GM18502 (cell line): Measurements from ENCODE around the gene NXPH1.

Source experiments
- ATAC-seq: cut with Tn5 transposase; IDR thresholded peaks from one replicate; pipeline ENCODE4 v1.9.1; 2021; ENCODE audit warnings: mild to moderate bottlenecking; ENCODE audit not compliant: unreplicated experiment, poor library complexity

NXPH1 gene

DNA sequence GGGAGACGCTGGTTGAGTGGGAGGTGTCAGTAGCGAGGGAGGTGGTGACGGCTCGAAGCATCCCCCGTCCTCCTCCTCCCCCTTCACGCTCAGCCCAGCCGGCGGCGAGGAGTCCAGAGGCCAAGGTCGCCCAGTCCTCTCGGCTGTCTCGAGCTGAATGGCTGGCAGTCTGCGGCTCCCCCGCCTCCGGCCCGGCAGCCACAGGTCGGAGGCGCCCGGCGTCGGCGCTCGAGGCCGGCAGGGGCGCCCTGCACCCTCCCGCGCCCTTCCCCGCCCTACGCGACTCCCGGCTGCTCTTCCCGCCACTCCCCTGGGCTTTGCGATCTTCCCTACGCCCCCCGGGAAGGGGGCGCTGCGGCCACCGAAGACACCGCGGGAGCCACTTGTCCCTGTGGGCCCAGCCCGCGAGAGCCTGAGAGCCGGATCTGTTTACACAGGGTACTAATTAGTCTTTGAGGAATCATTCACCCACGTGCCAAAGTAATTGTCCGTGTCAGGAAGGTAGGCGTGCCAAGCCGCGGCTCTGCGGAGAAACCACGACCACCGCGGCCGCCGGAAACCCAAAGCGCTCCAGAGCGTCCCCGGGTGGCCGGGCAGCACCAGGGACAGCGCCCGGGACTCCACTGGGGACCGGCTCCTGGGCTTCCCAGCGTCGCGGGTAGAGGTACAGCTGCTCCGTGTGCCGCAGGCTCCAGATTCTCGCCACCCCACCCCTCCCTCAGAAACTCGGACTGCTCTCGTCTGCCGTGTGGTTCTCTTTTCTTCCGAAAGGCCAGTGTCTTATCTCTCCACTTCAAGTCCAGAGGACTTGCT, at the start of gene NXPH1:
Gene NXPH1, plus strand, starts transcription at position 133 of the 813 bp plus-strand sequence.
- ATAC-seq, result peak; percentile 48

DNA sequence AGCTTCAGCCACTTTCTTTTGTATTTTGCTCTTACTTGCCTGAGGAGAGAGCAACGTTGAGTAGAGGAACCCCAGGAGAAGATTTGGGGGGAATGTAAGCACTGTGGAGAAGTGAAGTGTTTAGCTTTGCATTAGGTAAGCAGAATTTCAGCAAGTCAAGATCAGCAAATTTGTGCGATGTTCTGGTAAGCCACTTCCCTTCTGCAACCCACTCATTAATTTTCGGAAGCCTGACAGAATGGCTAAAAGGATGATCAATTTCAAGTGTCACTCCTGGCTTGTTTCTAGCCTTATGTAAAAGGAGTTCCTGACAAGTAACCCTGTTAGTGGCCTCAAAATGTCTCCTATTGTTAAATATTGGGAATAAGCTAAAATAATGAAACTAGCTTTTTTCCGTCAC, 48.5 kb upstream of the NXPH1 start:
- no peak for ATAC-seq

DNA sequence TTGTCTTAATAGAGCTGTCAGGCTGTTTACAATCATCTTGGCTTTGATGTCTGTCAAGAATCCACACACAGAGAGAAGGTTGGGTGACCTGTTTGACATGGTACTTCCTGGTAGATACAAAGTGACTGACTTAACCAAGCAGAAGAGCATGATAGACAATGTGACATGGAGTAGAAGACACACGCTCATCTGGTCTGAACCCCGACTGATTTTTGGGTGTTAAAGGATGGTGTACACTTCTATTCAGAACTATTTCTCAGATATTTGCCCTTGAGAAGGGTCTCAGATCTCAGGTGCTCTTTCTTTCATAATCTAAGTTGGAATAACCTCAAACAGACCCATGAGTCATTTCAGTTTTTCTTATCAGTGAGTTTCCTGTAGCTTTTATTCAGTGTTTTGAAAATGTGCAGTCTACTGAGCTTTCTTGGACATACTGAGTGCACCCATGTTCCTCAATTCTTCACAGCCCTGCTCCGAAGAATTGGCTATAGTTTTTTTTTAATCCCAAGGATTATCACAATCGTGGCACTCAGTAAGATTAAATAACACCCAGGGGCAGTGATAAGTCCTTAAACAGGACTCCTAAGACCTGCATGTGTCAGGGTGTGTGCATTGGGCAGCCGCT, 46.4 kb upstream of the NXPH1 start:
- ATAC-seq, result peak; percentile 83

DNA sequence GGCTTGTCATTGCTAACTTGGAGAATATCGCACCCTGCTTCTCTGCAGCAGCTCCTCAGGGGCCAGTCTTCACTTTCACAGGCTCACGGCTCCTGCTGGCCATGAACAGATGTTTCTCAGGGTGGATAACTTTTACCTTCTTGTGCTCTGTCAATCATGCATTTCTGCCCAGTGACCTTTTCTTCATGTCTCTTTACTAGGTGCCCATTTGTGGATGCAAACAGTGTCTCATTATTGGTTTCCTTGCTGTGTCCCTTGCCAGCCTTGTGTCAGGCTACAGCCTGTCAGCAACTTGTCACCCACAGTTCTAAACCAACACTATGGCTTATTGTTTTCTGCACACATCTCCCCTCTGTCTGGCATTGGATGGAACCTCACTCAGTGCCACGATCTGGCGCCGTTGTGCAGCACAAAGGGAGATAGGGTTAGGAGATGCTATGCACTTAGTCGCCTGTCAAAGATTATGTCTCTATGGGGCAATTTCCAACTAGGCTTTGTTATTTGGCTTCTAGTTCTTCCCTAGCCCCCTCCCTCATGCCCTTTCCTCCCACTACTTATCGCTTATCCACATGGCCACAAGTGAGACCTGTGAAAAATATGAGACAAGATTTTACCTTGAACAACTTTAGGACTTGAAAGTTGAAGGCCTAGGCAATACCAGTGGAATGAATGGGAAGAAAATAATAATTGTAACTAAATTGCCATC, 45.7 kb upstream of the NXPH1 start:
- peak; percentile 71 for ATAC-seq

DNA sequence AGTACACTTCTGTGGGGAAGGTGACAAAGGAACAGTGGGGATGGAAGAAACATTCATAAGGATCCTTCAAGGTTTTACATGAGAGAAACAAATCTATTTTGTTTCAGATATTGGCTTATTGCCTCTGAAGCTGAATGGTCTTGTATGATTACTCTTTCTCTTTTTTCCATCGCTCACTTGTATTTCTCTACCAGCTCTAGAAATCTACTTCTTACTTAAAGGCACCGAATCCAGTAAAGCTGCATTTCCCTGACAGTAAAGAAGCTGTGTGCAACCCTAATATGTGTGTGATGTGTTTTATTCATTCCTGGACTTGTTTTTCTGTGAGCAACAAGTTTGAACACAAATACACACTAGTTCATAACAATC, 45.2 kb upstream of the NXPH1 start:
- ATAC-seq, result no peak

DNA sequence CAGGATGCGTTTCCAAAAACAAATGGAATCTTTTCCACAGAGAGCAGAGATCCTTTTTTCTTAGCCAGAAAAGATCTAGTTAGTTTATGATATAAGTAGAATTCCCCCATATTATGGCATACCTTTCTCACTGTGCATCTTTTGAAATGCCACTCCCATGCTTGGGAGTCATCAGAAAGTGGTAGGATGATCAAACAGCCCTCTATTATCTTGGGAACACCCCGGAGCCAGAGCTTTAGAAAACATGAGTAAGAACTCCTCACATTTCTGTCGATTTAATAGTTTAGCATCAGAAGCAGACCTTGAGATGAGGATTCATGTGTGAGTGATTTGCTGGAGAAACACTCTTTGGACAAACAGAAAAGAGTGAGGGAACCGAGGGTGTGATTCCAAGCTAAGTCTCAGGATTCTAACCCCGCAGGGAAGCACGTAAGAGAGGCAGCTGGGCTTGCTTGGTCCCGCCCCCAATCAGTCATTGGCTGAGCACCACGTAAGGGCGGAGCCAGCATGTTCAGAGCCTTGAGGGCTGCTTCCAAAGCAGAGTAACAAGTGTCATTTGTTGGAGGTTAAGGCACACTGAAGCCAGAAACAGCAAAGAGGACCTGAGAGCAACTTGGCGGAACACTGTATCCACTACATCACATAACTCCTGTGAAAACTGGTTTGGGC, 43.7 kb upstream of the NXPH1 start:
- ATAC-seq, result no peak

DNA sequence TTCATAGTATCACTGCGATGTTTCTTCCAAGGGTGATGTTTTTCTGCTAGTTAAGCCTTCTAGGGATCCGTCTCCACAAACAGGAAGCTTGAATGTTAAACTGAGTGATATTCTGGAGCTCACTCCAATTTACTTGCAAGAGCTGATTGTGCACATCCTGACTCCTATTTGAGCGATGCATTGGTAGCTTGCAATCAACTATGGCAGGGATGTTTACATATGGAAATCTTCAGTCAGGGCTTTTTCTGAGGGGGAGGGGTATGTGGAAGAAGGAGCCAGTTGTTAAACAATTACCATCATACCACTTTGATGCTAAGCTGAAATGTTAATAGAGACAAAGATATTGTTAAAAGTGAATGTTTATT, 43.2 kb upstream of the NXPH1 start:
- no peak for ATAC-seq

DNA sequence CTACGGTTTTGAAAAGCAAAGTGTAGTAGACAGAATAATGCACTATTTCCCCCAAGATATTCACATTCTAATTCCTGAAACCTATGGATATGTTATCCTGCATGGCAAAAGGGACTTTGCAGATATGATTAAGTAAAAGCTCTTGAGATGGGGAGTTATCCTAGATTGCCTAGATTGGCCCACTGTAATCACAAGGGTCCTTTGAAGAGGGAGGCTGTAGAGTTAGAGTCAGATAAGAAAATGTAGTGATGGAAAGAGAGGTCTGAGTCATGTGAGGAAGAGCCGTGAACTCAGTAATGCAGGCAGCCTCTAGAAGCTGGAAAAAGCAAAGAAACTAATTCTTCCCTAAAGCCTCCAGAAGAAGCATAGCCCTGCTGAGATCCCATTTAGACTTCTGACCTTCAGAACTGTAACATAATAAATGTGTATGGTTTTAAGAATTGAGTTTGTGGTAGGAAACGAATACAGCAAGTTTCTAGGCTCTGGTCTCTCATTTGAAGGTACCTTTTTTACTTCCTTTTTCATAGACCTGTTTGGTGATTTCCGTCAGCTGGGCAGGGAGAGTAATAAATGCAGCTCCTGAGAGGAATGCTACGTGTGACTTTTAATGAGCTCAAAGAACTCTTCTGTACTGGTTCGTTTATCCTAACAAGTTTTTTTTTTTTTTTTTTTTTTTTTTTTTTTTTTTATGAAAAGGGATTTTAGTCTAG, 41.9 kb upstream of the NXPH1 start:
- peak; percentile 45 for ATAC-seq

DNA sequence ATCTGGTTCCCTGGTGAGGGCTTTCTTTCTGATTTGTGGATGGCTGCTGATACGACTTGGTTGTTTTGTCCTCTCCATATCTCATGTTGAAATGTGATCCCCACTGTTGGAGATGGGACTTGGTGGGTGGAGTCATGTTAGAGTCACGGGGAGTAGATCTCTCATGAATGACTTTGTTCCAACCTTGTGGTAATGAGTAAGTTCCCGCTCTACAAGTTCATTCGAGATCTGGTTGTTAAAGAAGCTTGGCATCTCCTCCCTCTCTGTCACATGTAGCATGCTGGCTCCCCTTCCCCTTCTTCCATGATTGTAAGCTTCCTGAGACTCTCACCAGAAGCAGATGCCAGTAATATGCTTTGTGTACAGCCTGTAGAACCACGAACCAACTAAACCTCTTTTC, 37.1 kb upstream of the NXPH1 start:
- ATAC-seq, result no peak

DNA sequence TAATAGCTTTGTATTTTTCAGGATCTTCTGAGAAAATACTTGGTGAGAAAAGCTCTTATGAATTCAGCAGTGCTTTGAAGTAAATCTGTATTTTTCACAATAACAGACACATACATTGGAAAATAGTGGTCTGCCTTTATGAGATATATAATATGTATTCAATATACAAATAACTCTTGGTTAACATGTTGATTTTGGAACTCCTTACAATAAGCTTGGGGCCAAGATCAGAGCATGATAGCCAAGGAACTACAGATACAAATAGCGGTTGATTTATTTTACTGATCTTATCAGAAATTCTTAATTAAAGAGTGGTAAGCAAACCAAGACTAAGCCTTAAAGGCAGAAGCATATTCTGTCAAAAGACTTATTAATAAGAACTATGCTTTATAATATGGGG, 24.5 kb upstream of the NXPH1 start:
- ATAC-seq, result no peak

DNA sequence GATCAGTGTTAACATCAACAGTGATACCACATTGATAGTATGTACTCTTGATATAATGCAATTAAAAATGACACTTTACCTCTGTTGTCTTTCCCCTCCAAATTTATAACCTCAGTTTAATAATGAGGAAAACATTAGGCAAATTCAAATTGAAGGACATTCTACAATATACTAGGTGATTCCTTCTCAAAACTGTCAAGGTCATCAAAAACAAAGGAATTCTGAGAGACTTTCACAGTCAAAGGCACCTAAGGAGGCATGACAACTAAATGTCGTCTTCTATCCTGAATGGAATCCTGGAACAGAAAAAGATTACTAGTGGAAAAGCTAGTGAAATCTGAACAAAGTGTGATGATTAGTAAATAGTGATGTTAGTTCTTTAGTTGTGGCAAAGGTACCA, 22.3 kb upstream of the NXPH1 start:
- ATAC-seq, result no peak

DNA sequence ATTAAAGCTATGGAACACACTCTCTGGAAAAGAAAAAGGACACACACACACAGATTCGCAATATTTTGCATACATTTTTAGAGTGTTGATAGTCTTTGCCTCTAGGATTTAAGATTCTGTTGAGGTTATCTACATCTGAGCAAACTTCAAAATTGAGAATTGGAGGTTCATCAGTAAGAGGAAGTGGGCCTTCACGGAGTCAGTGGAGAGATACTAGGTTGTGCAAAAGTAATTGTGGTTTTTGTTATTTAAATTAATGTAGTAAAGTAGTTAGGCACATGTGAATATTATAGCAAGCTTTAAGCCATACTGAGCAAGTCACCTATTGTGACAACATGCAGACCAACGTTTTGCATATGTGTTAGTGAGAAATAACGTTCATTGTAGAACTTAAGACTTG, 19.8 kb upstream of the NXPH1 start:
- no peak for ATAC-seq

DNA sequence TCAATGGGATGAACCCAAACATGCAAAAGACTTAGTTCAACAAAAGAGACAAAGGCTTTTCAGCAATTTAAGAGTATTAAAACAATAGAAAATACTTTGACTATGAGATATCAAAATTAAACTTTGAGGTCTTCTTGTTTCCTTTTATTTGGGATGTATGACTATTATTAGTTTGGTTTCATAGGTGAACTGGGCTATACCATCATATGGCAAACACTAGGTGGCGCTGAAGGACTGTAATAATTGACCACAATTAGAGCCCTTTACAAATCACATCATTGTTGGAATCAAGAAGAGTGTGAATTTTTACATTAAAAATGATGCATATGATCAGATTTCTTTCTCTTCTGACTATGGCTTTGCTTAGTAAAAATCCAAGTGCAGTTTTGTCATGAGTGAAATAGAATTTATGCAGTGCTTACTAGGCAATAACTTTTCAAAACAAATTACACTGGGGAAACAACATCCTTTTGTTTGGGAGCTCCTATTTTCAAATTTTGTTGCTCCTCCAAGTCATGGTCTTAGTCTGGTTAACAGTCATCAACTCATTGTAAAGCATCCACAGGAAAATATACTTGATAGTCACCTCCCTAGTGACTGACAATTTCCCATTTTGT, 14.7 kb upstream of the NXPH1 start:
- ATAC-seq, result peak; percentile 91

DNA sequence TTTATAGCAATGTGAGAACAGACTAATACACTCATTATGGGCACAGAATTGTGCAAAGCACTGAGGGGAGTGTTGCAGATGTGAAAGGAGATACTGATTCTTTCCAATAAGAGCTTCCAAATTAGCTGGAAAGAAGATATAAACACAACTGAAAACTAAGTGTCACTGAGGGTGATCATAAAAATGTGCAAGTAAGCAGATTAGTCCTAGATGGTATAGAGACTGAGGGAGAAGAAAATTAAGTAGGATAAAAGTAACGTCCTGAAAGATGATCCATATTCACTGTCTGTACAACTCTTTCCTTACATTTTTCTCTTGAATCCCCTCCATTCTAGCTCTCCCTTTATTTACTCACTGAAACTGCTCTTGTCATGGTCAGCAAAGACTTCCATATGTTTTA, 11.2 kb upstream of the NXPH1 start:
- no peak for ATAC-seq

DNA sequence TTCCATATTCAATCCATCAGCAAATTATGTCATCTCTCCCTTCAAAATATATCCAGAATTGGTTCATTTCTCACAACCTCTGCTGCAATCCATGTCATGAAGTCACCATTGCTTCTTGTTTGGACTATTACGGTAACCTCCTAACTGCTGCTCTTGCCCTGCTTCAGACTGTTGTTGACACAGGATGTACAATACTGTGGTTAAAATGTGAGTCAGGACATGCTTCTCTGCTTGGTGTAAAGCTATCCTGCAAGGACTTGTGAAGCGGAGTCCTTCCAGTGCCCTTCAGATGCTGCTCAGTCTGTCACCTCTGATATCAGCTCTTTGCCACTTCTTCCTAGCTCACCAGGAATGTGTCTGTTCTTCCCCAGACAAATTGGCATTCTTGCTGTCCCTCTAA, 10.4 kb upstream of the NXPH1 start:
- ATAC-seq, result no peak

DNA sequence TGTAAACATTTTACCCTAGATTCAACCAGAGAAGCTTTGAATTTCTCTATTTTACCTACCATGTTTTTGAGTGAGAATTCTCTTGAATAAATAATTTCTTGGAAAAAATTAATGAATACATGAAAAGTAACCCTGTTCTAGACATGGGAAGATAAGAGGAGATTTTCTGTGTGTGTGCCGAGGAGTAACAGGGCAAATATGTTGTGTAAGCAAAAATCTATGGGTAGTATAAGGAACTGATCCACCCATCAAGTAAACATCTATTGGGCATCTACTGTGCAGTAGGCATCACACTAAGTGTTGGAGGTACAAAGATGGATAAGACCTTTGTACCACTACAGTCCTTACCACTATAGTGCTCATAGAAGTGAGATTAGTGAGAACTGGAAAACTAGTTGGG, 8.2 kb upstream of the NXPH1 start:
- no peak for ATAC-seq

DNA sequence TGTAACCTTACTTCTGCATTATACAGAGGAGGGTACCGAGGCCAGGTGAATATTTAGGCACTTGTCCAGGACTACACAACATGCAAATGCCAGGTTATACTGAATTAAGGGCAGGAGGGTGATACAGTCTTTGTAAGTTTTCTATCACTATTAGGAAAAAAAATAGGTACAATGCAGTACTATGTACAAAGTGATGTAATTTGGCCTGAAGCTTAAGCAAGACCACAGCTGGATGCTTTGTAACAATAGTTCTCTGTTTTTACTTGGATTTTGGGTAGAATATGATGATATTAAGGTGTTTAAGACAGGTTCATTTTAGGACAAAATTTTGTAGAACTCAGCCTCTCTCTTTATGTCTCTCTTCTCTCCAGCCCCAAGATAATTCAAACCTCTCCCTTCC, 2.8 kb upstream of the NXPH1 start:
- no peak for ATAC-seq

DNA sequence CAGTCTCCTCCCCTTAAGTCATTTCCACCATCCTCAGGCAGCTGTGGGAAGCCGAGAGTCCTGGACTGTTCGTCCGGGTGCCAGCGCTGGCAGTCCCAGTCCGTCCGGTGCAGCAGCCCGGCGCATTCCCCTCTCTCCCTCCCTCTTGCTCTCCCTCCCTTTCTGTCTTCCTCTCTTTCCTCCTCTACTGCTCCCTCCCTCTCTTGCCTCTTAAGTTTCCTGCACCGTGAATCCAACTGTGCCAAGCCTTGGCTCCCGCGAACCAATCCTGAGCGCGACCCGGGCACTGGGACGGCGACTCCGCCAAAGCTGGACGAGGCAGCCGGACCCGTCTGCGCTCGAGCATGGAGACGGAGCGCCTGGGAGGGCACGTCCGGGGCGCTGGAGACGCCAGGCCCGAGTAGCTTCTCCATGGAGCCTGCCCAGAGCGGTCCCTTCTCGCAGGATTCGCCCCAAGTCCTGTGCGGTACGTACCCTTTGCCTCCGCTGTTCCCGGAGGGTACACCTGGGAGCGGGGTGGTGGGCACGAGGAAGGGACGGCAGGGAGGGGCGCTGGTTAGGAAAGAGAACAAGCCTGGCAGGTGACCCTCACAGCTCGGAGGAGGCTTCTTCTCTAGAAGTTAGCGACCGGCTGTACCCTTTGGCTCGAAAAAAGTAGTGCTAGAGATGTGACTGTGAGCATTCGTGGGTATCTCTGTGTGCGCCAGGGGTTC, 1.0 kb downstream of the NXPH1 start:
- ATAC-seq, result peak; percentile 2

DNA sequence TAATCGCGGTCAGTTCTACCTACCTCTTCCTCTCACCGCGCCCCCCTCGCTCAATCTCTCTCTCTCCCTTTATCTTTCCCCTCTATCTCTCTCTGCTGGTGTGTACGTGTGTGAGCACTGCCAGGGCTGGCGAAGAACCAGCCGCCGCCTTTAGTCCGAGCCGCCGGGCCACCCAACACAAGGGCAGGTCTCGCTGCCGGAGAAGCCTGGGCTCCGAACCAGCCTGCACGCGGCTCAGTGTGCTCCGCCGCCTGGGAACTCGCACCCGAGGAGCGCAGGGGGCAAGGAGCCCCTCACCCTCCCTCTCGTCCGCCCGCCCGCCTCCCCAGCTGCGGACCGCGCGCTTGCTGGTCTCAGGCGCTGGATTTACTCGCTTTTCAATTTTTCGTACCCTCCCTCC, 1.7 kb downstream of the NXPH1 start:
- no peak for ATAC-seq
